Hematopoietic multipotent progenitor cell treated with erythropoietin and hydrocortisone succinate and interleukin-3 and kit ligand, for 17 days (in vitro differentiated cells): ENCODE results near the gene GMEB1.
"Not testable (repeated sequence)": the region's sequence is repeated elsewhere in the genome, so short reads cannot be mapped to it uniquely, and the experiment has no call there.

Source experiments
- DNase-seq: peaks from one replicate; pipeline ENCODE4 v3.0.0-alpha.2; 2015; ENCODE audit warnings: low spot score

The GMEB1 gene

DNA sequence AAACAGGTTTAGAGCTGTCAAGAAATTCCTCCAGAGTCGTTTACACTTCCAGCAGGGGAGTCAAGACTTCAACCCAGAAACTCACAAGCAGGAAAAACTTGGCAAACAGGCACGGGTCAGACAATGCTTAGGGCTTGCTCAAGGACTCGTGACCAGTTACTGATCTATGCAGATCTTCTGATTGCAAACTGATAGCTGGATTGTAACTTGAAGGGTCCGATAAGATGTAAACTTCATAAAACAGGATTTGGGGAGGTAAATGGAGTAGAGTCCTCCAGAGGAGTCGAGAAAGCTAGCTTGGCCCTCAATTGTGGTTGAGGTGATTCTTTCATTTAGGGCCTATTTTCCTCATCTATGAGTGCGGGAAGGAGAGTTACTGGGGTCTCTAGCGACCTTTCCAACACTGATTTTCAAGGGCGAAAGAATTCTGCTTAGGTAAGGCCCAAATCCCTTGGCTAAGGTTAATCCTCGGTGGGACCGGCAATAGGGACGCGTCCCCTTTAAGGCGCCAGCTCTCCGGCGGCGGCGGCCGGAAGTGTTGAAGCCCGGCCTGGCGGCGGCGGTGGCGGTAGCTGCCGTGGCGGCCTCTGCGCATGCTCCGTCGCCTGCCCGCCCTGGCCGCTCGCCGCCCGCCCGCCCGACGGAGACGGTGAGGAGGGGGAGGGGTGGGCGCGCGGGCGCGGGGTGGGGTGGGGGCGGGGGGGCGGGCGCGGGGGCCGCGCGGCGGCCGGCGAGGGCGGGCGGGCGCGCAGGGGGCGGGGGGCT is at the start of gene GMEB1:
Gene GMEB1, plus strand, starts transcription at position 594 of the 765 bp plus-strand sequence. CDS start 14,829 bp downstream, outside the sequence.
- peak; percentile 92 for DNase-seq

DNA sequence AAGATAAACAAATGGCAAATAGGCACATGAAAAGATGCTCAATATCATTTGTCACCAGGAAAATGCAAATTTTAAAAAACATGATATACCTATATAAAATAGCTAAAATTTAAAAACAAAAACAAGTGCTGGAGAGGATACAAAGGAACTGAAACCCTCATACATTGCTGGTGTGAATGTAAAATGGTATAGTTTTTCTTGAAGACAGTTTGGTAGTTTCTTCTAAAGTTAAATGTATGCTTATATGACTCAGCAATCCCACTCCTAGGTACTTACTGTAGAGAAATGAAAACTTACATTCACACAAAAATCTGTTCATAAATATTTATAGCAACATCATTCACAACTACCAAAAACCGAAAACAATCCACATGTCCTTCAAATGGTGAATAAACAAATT is 36.9 kb upstream of the GMEB1 start:
- no peak for DNase-seq

GRCh38 chr1:28632560-28632959 is 36.0 kb upstream of the GMEB1 start:
- no peak for DNase-seq

DNA sequence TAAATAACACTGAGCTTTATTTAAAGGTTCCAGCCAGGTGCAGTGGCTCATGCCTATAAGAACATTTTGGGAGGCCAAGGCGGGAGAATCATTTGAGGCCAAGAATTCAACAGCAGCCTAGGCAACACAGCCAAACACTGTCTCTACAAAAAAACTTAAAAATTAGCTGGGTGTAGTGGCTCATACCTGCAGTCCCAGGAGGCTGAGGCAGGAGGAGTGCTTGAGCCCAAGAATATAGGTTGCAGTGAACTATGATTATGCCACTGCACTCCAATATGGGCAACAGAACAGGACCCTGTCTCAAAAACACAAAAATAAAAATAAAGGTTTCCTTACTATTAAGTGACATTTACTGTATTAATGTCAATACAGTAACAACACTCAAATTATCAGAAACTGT is 27.8 kb upstream of the GMEB1 start:
- peak; percentile 28 for DNase-seq

DNA sequence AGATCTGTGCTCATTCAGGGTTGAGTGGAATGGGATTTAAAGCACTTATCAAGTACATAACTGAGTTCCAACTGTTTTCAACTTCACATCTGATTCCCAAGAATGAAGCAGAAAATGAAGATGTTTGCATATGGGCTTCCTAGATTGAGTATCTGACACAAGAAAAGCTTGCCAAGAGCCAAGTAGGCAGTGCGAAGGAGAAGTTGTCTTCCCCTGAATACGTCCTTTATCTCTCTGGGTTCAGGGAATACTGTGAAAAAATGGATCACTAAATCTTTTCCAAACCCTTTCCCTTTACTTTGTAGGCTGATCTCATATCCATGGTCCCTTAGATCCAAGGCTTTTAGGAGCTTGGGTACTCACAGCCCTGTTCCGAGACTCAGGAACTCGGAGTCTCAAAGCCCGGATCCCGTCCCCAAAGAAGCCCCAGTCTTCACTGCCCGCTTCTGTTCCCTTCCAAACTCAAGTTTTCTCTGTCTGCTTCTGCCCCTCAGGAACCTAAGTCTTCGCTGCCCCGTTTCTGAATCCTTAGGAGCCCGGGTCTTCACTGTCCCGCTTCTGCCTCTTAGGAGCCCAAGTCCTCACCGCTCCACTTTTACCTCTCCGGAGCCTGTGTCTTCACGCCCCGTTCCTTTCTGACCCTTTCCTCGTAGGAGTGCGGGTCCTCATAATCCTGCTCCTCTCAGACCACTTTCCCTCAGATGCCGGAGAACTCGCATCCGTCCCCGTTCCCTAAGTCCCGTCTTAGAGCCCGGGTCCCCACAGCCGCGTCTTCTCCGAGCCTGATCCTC is 26.3 kb upstream of the GMEB1 start:
- DNase-seq = no peak

- DNase-seq = peak; percentile 97
Observed at GRCh38 chr1:28642847-28643635, 25.5 kb upstream of the GMEB1 start, which contains the start of gene TAF12. TAF12 (minus strand) TSS chr1:28643067; CDS start chr1:28622081, 20,986 bp downstream.

DNA sequence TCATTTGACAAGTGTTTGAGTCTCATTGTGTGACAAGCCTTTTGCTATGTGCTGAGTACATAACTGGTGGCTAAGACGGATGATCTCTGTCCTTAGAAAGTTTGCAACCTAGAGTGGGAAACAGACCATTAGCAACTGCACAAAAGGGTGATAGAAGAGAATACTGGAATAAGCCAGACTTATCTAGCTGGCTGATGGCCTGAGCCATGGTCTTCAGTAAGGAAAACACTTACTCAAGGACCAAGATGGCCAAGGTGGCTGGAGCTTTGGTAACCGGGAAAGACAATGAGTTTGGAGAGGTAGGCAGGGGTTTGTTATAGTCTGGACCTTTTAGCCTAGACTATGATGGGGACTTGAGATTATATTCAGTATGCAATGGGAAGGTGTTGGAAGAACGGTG is 24.1 kb upstream of the GMEB1 start:
- DNase-seq = no peak

GRCh38 chr1:28645406-28645805 is 23.2 kb upstream of the GMEB1 start:
- not testable (repeated sequence) for DNase-seq

DNA sequence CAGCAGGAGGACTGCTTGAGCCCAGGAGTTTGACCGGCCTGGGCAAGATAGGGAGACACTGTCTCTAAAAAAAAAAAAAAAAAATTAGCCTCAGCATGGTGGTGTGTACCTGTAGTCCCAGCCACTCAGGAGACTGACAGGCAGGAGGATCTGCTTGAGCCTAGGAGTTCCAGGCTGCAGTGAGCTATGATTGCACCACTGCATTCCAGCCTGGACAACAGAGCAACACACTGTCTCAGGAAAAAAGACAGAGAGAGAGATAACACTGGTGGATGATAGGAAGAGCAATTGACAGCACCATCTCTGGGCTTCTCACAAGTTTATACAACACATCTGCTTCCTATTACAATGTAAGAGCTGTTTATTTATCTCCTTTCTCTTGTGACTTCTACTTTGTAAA is 22.5 kb upstream of the GMEB1 start:
- no peak for DNase-seq

DNA sequence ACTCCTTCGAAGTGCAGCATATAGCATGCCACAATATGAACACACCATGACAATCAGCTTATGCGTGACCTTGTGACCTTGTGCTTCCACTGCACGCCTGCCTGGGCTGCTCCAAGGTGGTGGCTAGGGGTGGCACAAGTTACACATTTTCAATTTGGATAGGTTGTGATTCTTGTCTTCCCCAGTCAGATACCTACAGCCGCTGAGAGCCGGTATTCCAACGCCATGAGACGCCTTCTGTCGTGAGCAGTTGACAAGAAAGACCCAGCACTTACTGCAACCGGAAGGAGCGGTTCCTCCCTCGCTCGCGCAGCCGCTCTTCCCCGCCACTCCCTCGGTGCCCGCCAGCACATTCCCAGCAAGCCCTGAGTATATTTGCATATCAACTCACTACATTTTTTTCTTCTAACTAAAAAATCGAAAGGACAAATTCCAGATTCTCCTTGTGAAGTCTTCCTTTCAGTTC is 20.5 kb upstream of the GMEB1 start:
- no peak for DNase-seq

DNA sequence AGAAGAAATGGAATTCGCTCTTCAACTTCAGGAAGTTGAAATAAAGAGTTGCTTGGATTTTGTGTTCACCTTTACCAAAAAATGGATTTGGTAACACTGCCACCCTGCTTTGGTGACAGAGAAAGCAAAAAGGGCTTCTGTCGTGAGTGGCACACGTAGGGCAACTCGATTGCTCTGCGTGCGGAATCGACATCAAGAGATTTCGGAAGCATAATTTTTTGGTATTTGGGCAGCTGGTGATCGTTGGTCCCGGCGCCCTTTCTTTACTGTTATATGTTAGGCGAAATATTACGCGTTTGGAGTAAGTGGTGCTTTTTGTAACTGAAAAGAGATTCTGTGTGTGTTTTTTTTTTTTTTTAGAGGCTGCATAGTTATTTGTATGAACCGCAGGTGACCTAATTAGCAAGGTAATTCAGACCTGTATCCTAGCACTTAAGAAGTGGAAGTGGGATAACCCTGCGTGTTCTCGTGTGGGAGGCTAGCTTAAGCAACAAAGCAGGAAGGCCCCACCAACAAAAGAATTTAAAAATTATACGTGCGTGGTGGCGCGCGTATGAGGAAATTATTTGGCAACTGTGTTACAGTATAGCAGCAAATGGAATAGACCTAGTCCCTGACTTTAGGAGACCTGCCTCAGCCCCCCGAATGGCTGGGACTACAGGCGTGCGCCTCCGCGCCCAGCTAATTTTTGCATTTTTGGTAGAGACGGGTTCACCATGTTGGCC is 19.9 kb upstream of the GMEB1 start, which contains the start of gene RNU11:
Gene RNU11, plus strand, starts transcription at position 127 of the 725 bp plus-strand sequence.
- peak; percentile 92 for DNase-seq

- DNase-seq = not testable (repeated sequence)
Observed at GRCh38 chr1:28653063-28653462, 15.5 kb upstream of the GMEB1 start.

DNA sequence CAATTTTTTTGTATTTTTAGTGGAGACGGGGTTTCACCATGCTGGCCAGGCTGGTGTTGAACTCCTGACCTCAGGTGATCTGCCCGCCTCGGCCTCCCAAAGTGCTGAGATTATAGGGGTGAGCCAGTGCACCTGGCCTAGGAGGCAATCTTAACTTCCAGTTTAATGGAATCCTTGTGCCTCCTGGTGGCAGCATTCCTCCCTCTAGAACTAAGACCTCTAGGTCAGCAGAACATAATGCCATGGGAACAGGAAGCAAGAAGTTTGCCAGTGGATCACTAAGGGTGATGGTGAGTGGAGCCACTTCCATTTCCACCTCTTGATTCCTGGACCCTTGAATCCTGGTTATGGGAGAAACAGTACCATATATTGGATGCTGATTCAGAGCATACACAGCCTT is 14.7 kb upstream of the GMEB1 start:
- DNase-seq = peak; percentile 65

- DNase-seq = not testable (repeated sequence)
Observed at GRCh38 chr1:28655448-28656311, 12.9 kb upstream of the GMEB1 start.

DNA sequence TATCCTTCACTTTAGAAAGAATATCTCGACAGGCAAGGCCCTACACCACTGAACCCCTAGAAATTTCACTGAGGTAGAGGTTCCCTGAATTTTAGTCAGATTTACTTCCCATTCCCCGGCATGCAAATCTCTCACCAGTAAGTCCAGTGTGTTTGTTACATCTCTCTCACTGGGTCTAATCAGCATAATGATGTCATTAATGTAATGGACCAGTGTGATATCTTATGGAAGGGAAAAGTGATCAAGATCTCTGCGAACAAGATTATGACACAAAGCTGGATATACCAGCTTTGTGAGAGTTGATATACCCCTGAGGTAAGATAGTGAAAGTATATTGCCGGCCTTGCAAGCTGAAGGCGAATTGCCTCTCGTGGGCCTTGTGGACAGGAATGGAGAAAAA is 12.2 kb upstream of the GMEB1 start:
- DNase-seq = no peak

DNA sequence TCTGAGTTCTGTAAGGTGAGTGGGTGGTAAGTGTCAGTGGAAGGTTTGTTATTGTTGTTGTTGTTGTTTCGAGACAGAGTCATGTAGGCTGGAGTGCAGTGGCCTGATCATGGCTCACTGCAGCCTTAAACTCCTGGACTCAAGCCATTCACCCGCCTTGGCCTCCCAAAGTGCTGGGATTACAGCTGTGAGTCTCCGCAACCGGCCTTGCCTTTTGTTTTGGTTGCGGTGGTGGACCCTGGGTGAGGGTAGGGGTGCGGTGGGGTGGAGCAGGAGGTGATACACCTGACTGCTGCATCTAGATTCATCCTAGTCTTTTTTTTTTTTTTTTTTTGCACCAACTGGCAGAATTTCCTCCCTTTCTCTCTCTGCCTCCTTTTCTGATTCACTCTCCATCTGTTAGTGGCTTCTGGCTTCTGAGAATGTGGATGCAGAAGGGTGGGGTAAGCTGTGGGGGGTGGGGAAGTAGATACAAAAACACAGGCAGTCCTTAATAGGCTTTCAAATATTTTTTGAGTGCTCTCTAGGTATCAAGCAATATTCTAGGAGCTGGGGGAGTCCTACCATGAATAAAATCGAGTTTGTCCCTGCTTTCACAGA is 4.6 kb upstream of the GMEB1 start:
- no peak for DNase-seq

GRCh38 chr1:28666806-28667205 is 1.8 kb upstream of the GMEB1 start:
- no peak for DNase-seq

- DNase-seq = peak; percentile 39
Observed at GRCh38 chr1:28668956-28669723, 556 bp downstream of the GMEB1 start.

- no peak for DNase-seq
Observed at GRCh38 chr1:28671254-28671780, 2.7 kb downstream of the GMEB1 start.
